GM23248 (cell line): ENCODE data around the gene NCAPD2.

Experiments
- EZH2 ChIP-seq: fragments of 200-600 bp; sonication (generic); IDR thresholded peaks from 2 replicates; pipeline ENCODE4 v1.6.1; 2018; ENCODE audit warnings: antibody characterized with exemption, mild to moderate bottlenecking; ENCODE audit not compliant: insufficient read depth, poor library complexity, severe bottlenecking
- EZH2phosphoT487 ChIP-seq: fragments of 200-600 bp; sonication (generic); IDR thresholded peaks from 2 replicates; pipeline ENCODE4 v1.6.1; 2018; ENCODE audit warnings: antibody characterized with exemption, moderate library complexity, mild to moderate bottlenecking, low read depth; ENCODE audit not compliant: insufficient read depth

DNA sequence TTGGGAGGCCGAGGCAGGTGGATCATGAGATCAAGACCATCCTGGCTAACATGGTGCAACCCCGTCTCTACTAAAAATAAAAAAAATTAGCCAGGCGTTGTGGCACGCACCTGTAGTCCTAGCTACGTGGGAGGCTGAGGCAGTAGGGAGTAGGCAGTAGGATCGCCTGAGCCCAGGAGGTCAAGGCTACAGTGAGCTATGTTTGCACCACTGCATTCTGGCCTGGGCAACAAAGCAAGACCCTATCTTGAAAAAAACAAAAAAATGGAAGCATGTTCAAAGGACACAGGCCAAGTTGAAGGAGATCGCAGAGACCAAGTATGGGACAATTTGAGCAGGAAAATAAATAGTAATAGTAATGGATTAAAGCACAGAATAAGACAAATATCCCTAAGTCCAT is 14.2 kb downstream of the NCAPD2 start:
- TF ChIP-seq EZH2 = no peak
- TF ChIP-seq EZH2phosphoT487 = no peak
